OCI-LY1 (cell line): ENCODE data around the gene CCND3.

Source experiments
- H2AFZ ChIP-seq: fragments of 200-600 bp; sonication (generic), shearing (Covaris generic); 2 replicates; pipeline ENCODE4 v1.6.0; 2014; ENCODE audit warnings: antibody characterized with exemption, mild to moderate bottlenecking, low read length
- H3F3A ChIP-seq: fragments of 200-600 bp; sonication (generic), shearing (Covaris generic); 2 replicates; pipeline ENCODE4 v1.6.0; 2014; ENCODE audit warnings: mild to moderate bottlenecking, antibody characterized with exemption, low read length, moderate library complexity; ENCODE audit not compliant: insufficient read depth
- H3K27ac ChIP-seq: fragments of 200-600 bp; sonication (generic); 2 replicates; pipeline ENCODE4 v1.5.1; 2014; ENCODE audit warnings: low read length, mixed run types, mild to moderate bottlenecking, low read depth; ENCODE audit not compliant: poor library complexity, severe bottlenecking
- H3K27me3 ChIP-seq: fragments of 200-600 bp; sonication (generic); 2 replicates; pipeline ENCODE4 v1.6.0; 2014; ENCODE audit warnings: antibody characterized with exemption, mild to moderate bottlenecking, low read length, moderate library complexity; ENCODE audit not compliant: insufficient read depth
- H3K36me3 ChIP-seq: fragments of 200-600 bp; sonication (generic); 2 replicates; pipeline ENCODE4 v1.6.1; 2014; ENCODE audit warnings: mild to moderate bottlenecking, antibody characterized with exemption, low read length, moderate library complexity, mixed read lengths; ENCODE audit not compliant: insufficient read depth
- H3K4me1 ChIP-seq: fragments of 200-600 bp; sonication (generic); 2 replicates; pipeline ENCODE4 v1.5.1; 2014; ENCODE audit warnings: mild to moderate bottlenecking, low read length, moderate library complexity; ENCODE audit not compliant: insufficient read depth, severe bottlenecking
- H3K4me2 ChIP-seq: fragments of 200-600 bp; sonication (generic), shearing (Covaris generic); 2 replicates; pipeline ENCODE4 v1.6.1; 2014; ENCODE audit warnings: low read length
- H3K4me3 ChIP-seq: fragments of 200-600 bp; sonication (generic); 2 replicates; pipeline ENCODE4 v1.5.1; 2014; ENCODE audit warnings: low read length, low read depth, mild to moderate bottlenecking, mixed read lengths; ENCODE audit not compliant: poor library complexity, severe bottlenecking
- H3K79me2 ChIP-seq: fragments of 200-600 bp; shearing (Covaris generic); 2 replicates; pipeline ENCODE4 v1.6.1; 2016; ENCODE audit warnings: mixed run types, low read length, mixed read lengths; ENCODE audit not compliant: insufficient read depth
- H3K9ac ChIP-seq: fragments of 200-600 bp; sonication (generic), shearing (Covaris generic); 2 replicates; pipeline ENCODE4 v1.6.1; 2014; ENCODE audit warnings: mild to moderate bottlenecking, low read length, mixed read lengths
- H3K9me2 ChIP-seq: fragments of 200-600 bp; sonication (generic), shearing (Covaris generic); 2 replicates; pipeline ENCODE4 v1.6.1; 2014; ENCODE audit warnings: low read depth, mild to moderate bottlenecking, low read length, mixed read lengths
- H3K9me3 ChIP-seq: fragments of 200-600 bp; shearing (Covaris generic); 2 replicates; pipeline ENCODE4 v1.6.1; 2014; ENCODE audit warnings: low read length, mixed read lengths
- H4K20me1 ChIP-seq: fragments of 200-600 bp; sonication (generic), shearing (Covaris generic); 2 replicates; pipeline ENCODE4 v1.6.0; 2016; ENCODE audit warnings: mild to moderate bottlenecking, low read length; ENCODE audit not compliant: insufficient read depth
- CTCF ChIP-seq: fragments of 200-600 bp; sonication (generic), shearing (Covaris generic); IDR thresholded peaks from 2 replicates; pipeline ENCODE4 v1.5.1; 2017; ENCODE audit warnings: mild to moderate bottlenecking, antibody characterized with exemption, low read length, moderate library complexity, mixed read lengths
- EZH2 ChIP-seq: fragments of 200-600 bp; sonication (generic), shearing (Covaris generic); IDR thresholded peaks from 2 replicates; pipeline ENCODE4 v1.8.0; 2017; ENCODE audit warnings: borderline replicate concordance, mixed run types, mild to moderate bottlenecking, antibody characterized with exemption, low read length, moderate library complexity, mixed read lengths

The CCND3 gene

GRCh38 chr6:41966961-41967311, 25.3 kb upstream of the CCND3 start:
- no peak overlapping the region for H3K4me3 ChIP-seq
- H3K27ac ChIP-seq, result no peak overlapping the region
- no peaks in the 10 kb centered on the region for H3K9me2 ChIP-seq
- H3K36me3 ChIP-seq, result no peaks in the 10 kb centered on the region
- TF ChIP-seq EZH2, result no peak
- no peak for TF ChIP-seq CTCF
- no peaks in the 10 kb centered on the region for H3K27me3 ChIP-seq
- H3K4me2 ChIP-seq, result no peak overlapping the region
- no peaks in the 10 kb centered on the region for H4K20me1 ChIP-seq
- H3K79me2 ChIP-seq, result no peaks in the 10 kb centered on the region
- no peaks in the 10 kb centered on the region for H3K4me1 ChIP-seq
- no peaks in the 10 kb centered on the region for H3K9me3 ChIP-seq
- no peak overlapping the region for H2AFZ ChIP-seq
- no peaks in the 10 kb centered on the region for H3F3A ChIP-seq
- no peak overlapping the region for H3K9ac ChIP-seq

GRCh38 chr6:41966214-41966920, 24.8 kb upstream of the CCND3 start:
- Histone ChIP-seq H3K4me1 (no peaks in the 10 kb centered on the region), H3F3A (no peaks in the 10 kb centered on the region), H2AFZ (no peak overlapping the region), H3K27me3 (no peaks in the 10 kb centered on the region), H3K4me2 (no peak overlapping the region), H3K79me2 (no peaks in the 10 kb centered on the region), H3K9ac (no peak overlapping the region), H3K9me3 (no peaks in the 10 kb centered on the region), H3K27ac (no peak overlapping the region), H3K9me2 (no peaks in the 10 kb centered on the region), H4K20me1 (no peaks in the 10 kb centered on the region), H3K36me3 (no peaks in the 10 kb centered on the region), H3K4me3 (no peak overlapping the region)
- no peak for TF ChIP-seq EZH2
- TF ChIP-seq CTCF, result no peak

GRCh38 chr6:41965429-41966213, 24.0 kb upstream of the CCND3 start:
- no peaks in the 10 kb centered on the region for H3K36me3 ChIP-seq
- no peaks in the 10 kb centered on the region for H3F3A ChIP-seq
- H3K79me2 ChIP-seq, result no peaks in the 10 kb centered on the region
- H3K9me3 ChIP-seq, result no peaks in the 10 kb centered on the region
- no peaks in the 10 kb centered on the region for H3K9me2 ChIP-seq
- H3K27me3 ChIP-seq, result no peaks in the 10 kb centered on the region
- TF ChIP-seq EZH2 (no peak), CTCF (no peak)
- H2AFZ ChIP-seq, result no peak overlapping the region
- H3K4me1 ChIP-seq, result no peaks in the 10 kb centered on the region
- no peaks in the 10 kb centered on the region for H4K20me1 ChIP-seq
- no peak overlapping the region for H3K9ac ChIP-seq
- H3K4me2 ChIP-seq, result no peak overlapping the region
- no peak overlapping the region for H3K4me3 ChIP-seq
- no peak overlapping the region for H3K27ac ChIP-seq
